Psoas muscle (tissue), 8 donors: ENCODE results near the gene LARP7. TPM values are rescaled to one million over a fixed set of nuclear protein-coding genes. Genes with fewer than 3 reads are reported as not detected.
"Not testable (repeated sequence)": the region's sequence is repeated elsewhere in the genome, so short reads cannot be mapped to it uniquely, and the experiment has no call there.

ENCODE experiments used
- ATAC-seq, 4 donors: fragments of 200-7000 bp; cut with Tn5 transposase; one replicate each; pipeline ENCODE4 v1.9.1; 2020; ENCODE audit warnings: moderate library complexity in 3 of 4, mild to moderate bottlenecking in 2 of 4
- DNase-seq, 2 donors: peaks; one replicate each; pipeline ENCODE4 v3.0.0-alpha.2; 2020
- H3K27ac ChIP-seq: fragments of 200-600 bp; one replicate; pipeline ENCODE4 v1.8.0; 2022
- H3K27me3 ChIP-seq, 3 donors: fragments of 200-600 bp in 1 of 3; one replicate each; pipeline versions ENCODE4 v1.6.1 to v1.8.0; 2013 to 2022; ENCODE audit warnings: low read length in 2 of 3, mild to moderate bottlenecking in 2 of 3, moderate library complexity in 1 of 3; ENCODE audit not compliant: insufficient read depth in 3 of 3
- H3K36me3 ChIP-seq, 2 donors: fragments of 200-600 bp in 1 of 2; one replicate each; pipeline versions ENCODE4 v1.6.1 to v1.8.0; 2013 to 2022; ENCODE audit warnings: low read depth in 1 of 2, mild to moderate bottlenecking in 1 of 2, moderate library complexity in 1 of 2; ENCODE audit not compliant: insufficient read depth in 1 of 2
- H3K4me1 ChIP-seq: fragments of 200-600 bp; one replicate; pipeline ENCODE4 v1.8.0; 2022
- H3K4me3 ChIP-seq: fragments of 200-600 bp; one replicate; pipeline ENCODE4 v1.8.0; 2022; ENCODE audit warnings: mild to moderate bottlenecking
- H3K9me3 ChIP-seq: fragments of 200-600 bp; one replicate; pipeline ENCODE4 v1.8.0; 2022
- WGBS, 3 donors: extraction: QIAGEN DNeasy Blood & Tissue Kit; methylation state at CpG; one replicate each; pipeline versions ENCODE4 v1.1.6 to v1.1.7; 2013; 5-methylcytosine and 5-hydroxymethylcytosine counted together
- intact Hi-C, 2 donors: fragments of 100-400 bp; cut with DNase I; formaldehyde crosslinking; loops; one replicate each; pipeline versions ENCODE4 v1.11.0 to v1.14.2; 2022
- polyA plus RNA-seq, 3 donors: library from polyadenylated mRNA; stranded (reverse); fragments of 200-250 nt; gene quantifications; one replicate each; pipeline ENCODE4 v1.2.3, GENCODE V29; 2013
- total RNA-seq, 4 donors: library from RNA; stranded (reverse); fragmentation: NEBNext Ultra II Directional in 2 of 4; extraction: Animal tissue kit (Norgen Biotek cat#: 25700) in 2 of 4; gene quantifications; one replicate each; pipeline versions ENCODE4 v1.2.1 to v1.2.4, GENCODE V29; 2021 to 2023
- TF ChIP-seq, protein P1 (sequence below): fragments of 200-600 bp; IDR thresholded peaks from one replicate; pipeline ENCODE4 v1.8.0; 2022; ENCODE audit warnings: antibody characterized with exemption
- donor health status: healthy with polysubstance abuse.
- donor health status: DM: no; HTN: no; CAD: no; lungs with moderate emphysema.
- donor health status: Bipolar disorder and iron deficiency.
- donor health status: healthy.
- donor health status: DM: yes; HTN: yes; CAD: no.
- donor health status: DM: no; HTN: no; CAD: no.
- donor health status: DM: no; HTN: no; CAD: no.
- donor health status: DM: yes; HTN: yes; CAD: no.

The LARP7 gene
- total and polyA plus RNA-seq, 7 donors = 25.7 to 45.5 (median 32.9) TPM

- no peaks in the 10 kb centered on the region for H3K4me1 ChIP-seq
- peaks cover 0 to 31% of the 10 kb centered on the region in 2 donors for H3K36me3 ChIP-seq
- no peak for DNase-seq
- ATAC-seq = no peak
- 80 to 89% (median 84%) methylated on average over 4 of the region's 4 CpGs for WGBS, 3 donors
- H3K27ac ChIP-seq = no peak overlapping the region
- no peaks in the 10 kb centered on the region for H3K27me3 ChIP-seq
- TF ChIP-seq, protein P1, sequence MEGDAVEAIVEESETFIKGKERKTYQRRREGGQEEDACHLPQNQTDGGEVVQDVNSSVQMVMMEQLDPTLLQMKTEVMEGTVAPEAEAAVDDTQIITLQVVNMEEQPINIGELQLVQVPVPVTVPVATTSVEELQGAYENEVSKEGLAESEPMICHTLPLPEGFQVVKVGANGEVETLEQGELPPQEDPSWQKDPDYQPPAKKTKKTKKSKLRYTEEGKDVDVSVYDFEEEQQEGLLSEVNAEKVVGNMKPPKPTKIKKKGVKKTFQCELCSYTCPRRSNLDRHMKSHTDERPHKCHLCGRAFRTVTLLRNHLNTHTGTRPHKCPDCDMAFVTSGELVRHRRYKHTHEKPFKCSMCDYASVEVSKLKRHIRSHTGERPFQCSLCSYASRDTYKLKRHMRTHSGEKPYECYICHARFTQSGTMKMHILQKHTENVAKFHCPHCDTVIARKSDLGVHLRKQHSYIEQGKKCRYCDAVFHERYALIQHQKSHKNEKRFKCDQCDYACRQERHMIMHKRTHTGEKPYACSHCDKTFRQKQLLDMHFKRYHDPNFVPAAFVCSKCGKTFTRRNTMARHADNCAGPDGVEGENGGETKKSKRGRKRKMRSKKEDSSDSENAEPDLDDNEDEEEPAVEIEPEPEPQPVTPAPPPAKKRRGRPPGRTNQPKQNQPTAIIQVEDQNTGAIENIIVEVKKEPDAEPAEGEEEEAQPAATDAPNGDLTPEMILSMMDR = no peak
- intact Hi-C loops = no loop called here
- H3K9me3 ChIP-seq = no peaks in the 10 kb centered on the region
- no peak overlapping the region for H3K4me3 ChIP-seq
Measured at GRCh38 chr4:112626228-112626627, 10.7 kb upstream of the LARP7 start.

DNA sequence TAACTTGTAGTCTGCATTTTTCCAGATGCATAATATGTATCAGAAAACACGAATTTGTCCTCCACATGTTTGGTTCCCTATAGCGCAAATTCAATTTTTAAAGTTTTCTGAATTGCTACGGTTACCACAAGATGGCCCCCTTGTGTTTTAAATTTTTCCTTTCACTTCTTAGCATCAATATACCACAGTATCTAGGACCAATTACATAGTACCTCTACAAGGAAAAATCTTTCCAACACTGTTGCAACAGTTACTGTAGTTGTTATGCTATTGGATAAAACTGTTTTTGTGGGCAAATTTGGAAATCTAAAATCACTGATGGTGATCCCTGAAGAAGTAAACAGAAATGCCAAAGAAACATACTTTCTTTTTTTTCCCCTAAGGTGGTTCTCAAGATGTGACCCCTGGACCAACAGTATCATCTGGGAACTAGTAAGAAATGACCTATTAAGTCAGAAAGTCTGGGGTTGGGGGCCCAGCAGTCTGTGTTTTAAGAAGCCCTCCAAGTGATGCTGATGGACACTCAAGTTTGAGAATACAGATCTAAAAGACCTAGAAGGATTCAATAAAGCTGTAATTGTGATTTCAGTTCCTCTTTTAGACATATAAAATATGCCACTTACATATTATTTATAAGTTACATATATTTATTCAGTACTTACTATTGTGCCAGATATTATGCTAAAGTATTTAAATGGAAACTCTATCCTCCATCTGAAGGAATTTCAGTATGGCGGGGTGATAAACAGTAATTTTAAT lies 3.3 kb upstream of the LARP7 start:
- Histone ChIP-seq H3K4me3 (no peak overlapping the region), H3K9me3 (no peaks in the 10 kb centered on the region), H3K27me3 (no peaks in the 10 kb centered on the region), H3K4me1 (peaks cover 12% of the 10 kb centered on the region), H3K27ac (no peak overlapping the region), H3K36me3 (peaks cover 0 to 27% of the 10 kb centered on the region in 2 donors)
- TF ChIP-seq, protein P1 = peak; percentile 67
- 32 to 36% (median 34%) methylated on average over 4 of the region's 4 CpGs for WGBS, 3 donors
- intact Hi-C loops = loop anchor here (1.0 to 10.0 kb wide), 3 partner anchors 129 to 311 kb away; no protein-coding TSS in a partner anchor
- DNase-seq (no peak), ATAC-seq (no peak)

DNA sequence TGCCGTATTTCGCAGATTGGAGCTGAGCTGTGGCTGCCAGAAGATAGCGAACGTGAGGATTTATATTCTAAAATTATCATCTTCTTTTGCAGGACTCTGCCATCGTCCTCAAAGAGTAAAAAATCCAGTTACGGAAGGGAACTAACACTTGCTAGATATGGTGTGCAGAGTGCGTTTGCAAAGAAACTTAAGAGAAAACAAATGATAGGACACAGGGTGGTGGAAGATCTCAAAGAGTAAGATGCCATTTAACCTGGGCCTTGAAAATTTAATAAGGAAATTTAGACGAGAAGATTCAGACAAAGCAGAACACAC lies 566 bp downstream of the LARP7 start:
- intact Hi-C loops = loop anchor here (2.0 to 10.0 kb wide), 4 partner anchors 35 to 307 kb away; no protein-coding TSS in a partner anchor
- Histone ChIP-seq H3K36me3 (peaks cover under 1 to 13% of the 10 kb centered on the region in 2 donors), H3K27ac (peak overlapping the region; percentile 94), H3K4me3 (peak overlapping the region; percentile 80), H3K4me1 (peaks cover 21% of the 10 kb centered on the region), H3K27me3 (no peaks in the 10 kb centered on the region), H3K9me3 (no peaks in the 10 kb centered on the region)
- DNase-seq = no peak
- TF ChIP-seq, protein P1 = no peak
- ATAC-seq = peak in 1 of 4 donors; percentile 11
- WGBS, 3 donors = 0% methylated on average over 8 of the region's 8 CpGs

GRCh38 chr4:112642526-112642925 lies 5.6 kb downstream of the LARP7 start:
- 81 to 84% (median 82%) methylated on average over 2 of the region's 2 CpGs for WGBS, 3 donors
- ATAC-seq (no peak), DNase-seq (no peak)
- Histone ChIP-seq H3K36me3 (peaks cover 10 to 44% of the 10 kb centered on the region in 2 donors), H3K27me3 (no peaks in the 10 kb centered on the region), H3K4me1 (peaks cover 20% of the 10 kb centered on the region), H3K4me3 (no peak overlapping the region), H3K27ac (no peak overlapping the region), H3K9me3 (no peaks in the 10 kb centered on the region)
- TF ChIP-seq, protein P1 = no peak
- intact Hi-C loops = no loop called here

DNA sequence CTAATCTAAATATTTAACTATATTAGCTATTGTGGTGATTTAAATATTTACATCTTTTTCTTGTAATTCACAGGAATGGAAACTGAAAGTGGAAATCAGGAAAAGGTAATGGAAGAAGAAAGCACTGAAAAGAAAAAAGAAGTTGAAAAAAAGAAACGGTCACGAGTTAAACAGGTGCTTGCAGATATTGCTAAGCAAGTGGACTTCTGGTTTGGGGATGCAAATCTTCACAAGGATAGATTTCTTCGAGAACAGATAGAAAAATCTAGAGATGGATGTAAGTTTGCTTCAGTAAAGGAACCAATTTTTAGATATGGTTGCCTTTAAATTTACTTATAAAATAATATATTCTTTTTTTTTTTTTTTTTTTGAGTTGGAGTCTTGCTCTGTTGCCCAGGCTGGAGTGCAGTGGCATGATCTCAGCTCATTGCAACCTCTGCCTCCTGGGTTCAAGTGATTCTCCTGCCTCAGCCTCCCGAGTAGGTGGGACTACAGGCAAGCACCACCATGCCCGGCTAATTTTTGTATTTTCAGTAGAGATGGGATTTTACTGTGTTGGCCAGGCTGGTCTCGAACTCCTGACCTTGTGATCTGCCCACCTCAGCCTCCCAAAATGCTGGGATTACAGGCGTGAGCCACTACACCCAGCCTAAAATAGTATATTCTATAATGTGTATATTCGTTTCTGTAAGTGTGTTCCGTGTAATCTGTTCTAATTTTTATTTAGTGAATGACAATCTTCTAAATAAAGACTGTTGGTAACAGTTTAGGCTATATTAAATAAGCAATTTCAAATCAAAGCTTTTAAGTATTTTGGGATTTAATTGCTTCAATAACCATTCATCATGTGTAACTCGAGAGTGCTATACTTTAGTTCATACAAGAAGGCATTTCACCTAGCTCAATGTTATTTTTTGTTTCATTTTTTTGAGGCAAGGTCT lies 7.9 kb downstream of the LARP7 start:
- H3K9me3 ChIP-seq, H3K27me3 ChIP-seq, H3K4me3 ChIP-seq, DNase-seq, ATAC-seq, H3K27ac ChIP-seq, intact Hi-C loops: not testable (repeated sequence)
- peaks cover 12% of the 10 kb centered on the region for H3K4me1 ChIP-seq
- WGBS, 3 donors = 89 to 91% (median 89%) methylated on average over 10 of the region's 10 CpGs
- peaks cover 10 to 60% of the 10 kb centered on the region in 2 donors for H3K36me3 ChIP-seq
